Mononuclear cell (primary cell): ENCODE results near the gene IL25. TPM values are rescaled to one million over a fixed set of nuclear protein-coding genes. Genes with fewer than 3 reads are reported as not detected.
"Not testable (repeated sequence)": the region's sequence is repeated elsewhere in the genome, so short reads cannot be mapped to it uniquely, and the experiment has no call there.

ENCODE experiments used
- H3K27me3 ChIP-seq: 2 replicates; pipeline ENCODE4 v1.6.0; 2011; ENCODE audit warnings: low read length, control low read depth; ENCODE audit not compliant: insufficient read depth
- H3K4me1 ChIP-seq: 2 replicates; pipeline ENCODE4 v1.5.1; 2011; ENCODE audit warnings: mild to moderate bottlenecking, low read length, control low read depth; ENCODE audit not compliant: insufficient read depth
- H3K4me3 ChIP-seq: 2 replicates; pipeline ENCODE4 v1.5.1; 2011; ENCODE audit warnings: mild to moderate bottlenecking, low read length, moderate library complexity
- H3K9me3 ChIP-seq: 2 replicates; pipeline ENCODE4 v1.5.1; 2011; ENCODE audit warnings: low read depth, mild to moderate bottlenecking, control low read depth, low read length
- total RNA-seq: library from RNA; depleted of rRNA; stranded (reverse); fragments of >200 nt; gene quantifications from one replicate; pipeline ENCODE4 v1.2.3, GENCODE V29; 2012

Gene IL25
- total RNA-seq, 1 donor, result not detected

DNA sequence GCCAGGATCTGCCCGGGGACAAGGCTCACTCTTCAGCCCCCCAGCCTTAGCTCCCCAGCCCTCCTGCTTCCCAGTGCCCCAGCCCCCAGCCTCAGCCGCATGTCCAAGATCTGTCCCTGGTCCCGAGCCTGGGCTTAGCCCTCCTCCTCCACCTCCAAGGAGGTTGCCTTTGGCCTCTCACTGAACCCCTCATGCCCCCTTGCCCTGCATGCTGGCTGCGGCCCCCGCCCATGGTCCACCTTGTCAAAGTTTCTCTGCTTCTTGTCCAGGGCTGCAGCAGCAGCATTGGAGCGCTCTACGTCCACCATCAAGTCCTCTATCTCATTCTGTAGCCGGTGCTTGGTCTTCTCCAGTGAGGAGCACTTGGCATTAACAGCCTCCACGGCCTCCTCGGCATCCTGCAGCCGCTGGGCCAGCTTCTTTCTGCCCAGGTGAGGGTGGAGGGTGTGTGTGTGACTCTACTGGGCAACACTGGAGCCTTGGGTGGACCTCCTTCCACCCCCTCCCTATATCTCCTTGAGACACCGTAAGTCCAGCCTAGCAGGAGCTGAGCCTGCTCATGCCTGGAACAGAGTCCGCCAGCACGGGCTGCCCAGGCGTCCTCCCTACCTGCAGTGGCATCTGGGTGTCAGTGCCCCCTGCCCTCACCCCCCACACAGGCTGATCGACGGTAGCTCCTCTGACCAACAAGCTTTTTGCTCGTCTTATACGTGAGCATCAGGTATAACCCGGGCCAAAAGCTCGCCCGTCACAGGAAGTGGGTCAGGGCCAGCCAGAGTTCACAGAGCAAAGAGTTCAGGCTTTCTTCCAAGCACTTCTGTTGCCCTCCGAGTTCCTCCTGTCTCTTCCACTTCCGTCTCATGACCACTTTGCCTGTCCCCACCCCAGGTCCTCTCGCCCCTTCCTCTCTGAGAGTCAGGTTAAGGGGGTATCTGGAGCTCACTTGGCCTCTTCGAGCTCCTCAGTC is 15.6 kb downstream of the IL25 start:
- Histone ChIP-seq H3K4me3 (no peak overlapping the region), H3K27me3 (no peaks in the 10 kb centered on the region), H3K9me3 (no peaks in the 10 kb centered on the region), H3K4me1 (no peaks in the 10 kb centered on the region)

DNA sequence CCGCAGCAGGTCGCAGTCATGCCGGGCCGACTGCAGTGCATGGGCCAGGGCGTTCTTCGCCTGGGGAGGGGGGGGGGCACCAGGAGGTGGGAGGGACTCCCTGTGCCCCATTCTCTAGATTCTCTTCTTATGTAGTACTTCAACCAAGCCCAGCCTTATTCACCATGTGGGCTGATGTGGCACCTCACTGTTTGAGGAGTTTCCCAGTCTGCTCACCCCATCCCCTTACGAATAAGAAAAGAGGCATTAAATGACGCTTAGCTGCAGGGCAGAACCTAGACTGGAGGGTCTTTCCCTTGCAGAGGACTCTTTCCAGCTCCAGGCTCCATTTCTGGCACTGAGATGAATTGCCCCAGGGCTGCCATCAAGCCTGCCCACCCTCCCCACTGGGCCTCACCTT is 16.4 kb downstream of the IL25 start:
- no peaks in the 10 kb centered on the region for H3K4me1 ChIP-seq
- H3K27me3 ChIP-seq, result no peaks in the 10 kb centered on the region
- no peaks in the 10 kb centered on the region for H3K9me3 ChIP-seq
- H3K4me3 ChIP-seq, result no peak overlapping the region

DNA sequence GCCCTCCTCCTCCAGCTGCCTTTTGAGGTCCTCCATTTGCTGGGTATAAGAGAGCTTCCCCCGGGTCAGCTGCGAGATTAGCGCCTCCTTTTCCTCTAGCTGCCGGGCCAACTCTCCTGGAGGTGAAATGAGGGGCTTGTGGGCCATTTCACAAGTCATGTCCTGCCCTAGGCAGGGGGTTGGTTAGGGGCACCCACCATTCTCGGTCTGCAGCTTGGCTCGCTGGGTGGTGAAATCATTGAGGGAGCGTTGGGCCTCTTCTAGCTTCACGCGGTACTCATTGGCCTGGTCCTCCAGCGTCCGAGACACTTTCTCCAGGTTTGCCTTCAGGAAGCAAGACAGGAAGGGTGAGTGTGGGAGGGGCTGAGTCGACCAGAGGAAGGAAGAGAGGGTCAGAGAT is 16.8 kb downstream of the IL25 start:
- Histone ChIP-seq H3K4me3 (no peak overlapping the region), H3K9me3 (no peaks in the 10 kb centered on the region), H3K4me1 (no peaks in the 10 kb centered on the region), H3K27me3 (no peaks in the 10 kb centered on the region)

DNA sequence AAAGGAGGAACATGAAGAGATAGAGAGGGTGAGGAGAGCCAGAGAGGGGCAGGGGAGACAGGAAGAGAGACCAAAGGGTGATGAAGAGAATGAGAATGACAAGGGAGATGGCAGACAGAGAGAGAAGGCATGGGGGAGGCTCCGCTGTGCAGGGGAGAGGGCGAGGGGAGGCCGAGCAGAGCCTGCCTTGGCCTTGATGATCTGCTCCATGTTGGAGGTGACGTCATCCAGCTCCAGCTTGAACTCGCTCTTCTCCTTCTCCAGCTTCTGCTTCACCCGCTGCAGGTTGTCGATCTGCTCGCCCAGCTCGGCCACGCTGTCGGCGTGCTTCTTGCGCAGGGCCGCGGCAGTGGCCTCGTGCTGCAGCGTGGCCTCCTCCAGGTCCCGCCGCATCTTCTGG is 17.3 kb downstream of the IL25 start:
- H3K9me3 ChIP-seq, H3K27me3 ChIP-seq, H3K4me3 ChIP-seq, H3K4me1 ChIP-seq: not testable (repeated sequence)

DNA sequence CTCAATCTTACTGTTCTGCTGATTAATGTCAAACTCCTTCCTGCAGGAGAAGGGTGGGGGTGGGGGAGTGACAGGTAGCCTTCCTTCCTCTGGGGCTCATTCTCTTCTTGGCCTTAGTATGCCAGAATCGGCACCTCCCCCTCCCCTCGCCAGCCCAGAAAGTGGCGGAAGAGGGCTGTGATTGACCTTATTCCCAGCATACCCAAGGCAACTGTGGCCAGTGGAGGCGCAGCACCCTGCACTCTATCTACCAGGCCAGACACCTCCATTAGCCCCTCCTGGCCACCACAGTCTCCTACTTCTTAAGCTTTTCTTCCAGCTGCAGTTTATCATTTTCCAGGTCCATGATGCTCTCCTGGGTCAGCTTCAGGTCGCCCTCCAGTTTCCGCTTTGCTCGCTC is 20.0 kb downstream of the IL25 start:
- Histone ChIP-seq H3K4me1 (no peaks in the 10 kb centered on the region), H3K9me3 (no peaks in the 10 kb centered on the region), H3K27me3 (no peaks in the 10 kb centered on the region), H3K4me3 (no peak overlapping the region)

DNA sequence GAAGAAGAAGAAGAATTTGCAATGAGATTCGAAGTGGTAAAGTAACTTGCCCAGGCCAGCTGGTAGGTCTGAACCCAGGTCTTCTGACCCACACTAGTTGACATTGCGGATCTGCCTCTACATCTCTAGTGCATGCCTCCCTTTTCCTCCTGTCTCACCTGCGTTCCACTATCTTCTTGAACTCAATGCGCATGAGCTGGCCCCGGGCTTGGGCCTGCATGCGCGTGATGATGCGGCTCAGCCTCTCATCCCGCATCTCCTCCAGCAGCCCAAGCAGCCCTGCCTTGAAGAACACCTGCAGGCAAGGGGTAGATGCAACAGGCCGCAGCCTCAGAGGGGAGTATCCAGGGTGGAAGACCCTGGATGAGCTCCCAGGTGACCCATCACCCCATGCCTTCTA is 23.5 kb downstream of the IL25 start:
- H3K9me3 ChIP-seq, result no peaks in the 10 kb centered on the region
- H3K4me3 ChIP-seq, result no peak overlapping the region
- H3K4me1 ChIP-seq, result no peaks in the 10 kb centered on the region
- no peaks in the 10 kb centered on the region for H3K27me3 ChIP-seq

DNA sequence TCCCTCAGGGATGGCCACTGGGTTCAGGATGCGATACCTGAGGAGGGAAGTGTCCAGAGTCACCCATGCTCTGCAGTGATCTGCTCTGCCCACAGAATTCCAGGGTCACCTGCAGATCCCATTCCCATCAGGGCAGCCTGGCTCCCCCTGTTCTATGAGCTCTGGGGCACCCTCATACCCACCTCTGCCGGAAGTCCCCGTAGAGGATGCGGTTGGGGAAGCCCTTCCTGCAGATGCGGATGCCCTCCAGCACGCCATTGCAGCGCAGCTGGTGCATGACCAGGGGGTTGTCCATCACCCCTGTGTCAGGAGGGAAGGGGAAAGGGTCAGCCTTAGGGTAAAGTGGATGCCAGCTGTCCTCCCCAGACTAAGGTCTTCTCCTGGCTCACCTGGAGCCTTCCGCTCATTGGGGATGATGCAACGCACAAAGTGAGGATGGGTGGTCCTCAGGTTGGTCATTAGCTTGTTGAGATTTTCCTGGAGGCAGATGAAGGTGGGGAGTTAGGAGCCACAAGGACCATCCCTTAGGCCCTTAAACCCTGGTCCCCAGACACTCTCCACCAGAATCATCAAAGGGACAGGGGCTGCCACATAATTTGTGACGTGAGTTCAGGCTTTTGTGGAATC is 24.3 kb downstream of the IL25 start:
- no peaks in the 10 kb centered on the region for H3K4me1 ChIP-seq
- no peaks in the 10 kb centered on the region for H3K9me3 ChIP-seq
- H3K4me3 ChIP-seq, result no peak overlapping the region
- H3K27me3 ChIP-seq, result no peaks in the 10 kb centered on the region

DNA sequence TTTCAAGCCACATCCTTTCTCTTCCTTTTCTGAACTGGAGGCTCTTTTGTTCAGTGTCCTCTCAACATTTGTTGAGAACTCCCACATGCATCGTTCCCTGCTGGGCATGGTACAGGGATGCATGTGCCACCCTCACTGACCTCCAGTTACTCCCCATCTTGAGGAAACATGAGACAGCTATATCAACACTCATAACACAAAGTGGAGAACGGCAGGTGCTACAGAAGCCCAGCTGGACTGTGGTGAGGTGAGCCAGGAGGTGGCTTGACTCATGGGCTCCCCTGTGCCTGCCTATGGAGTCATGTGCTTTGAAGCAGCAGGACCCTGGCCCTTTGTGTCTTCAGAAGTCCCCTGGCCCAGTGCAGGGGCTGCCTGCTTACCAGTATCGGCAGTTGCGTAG is 25.7 kb downstream of the IL25 start:
- no peaks in the 10 kb centered on the region for H3K27me3 ChIP-seq
- H3K4me1 ChIP-seq, result no peaks in the 10 kb centered on the region
- H3K4me3 ChIP-seq, result no peak overlapping the region

DNA sequence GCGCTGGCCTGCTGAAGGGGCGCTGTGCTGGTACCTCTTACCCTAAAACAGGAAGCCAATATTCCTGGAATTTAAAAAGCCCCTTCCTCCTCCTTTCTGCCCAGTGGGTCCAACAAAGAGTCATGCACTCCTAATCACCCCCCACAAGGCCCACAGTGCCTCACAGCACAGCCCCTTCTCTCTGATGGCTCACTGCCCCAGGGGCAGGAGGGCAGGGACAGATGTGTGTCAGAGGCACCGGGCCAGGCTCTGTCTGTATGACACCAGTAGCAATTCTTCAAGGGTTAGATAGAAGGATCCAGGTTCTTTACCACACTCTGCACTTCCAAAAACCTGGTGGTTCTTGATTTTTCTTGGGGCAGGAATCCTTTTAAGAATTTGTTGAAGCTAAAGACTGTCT is 26.5 kb downstream of the IL25 start:
- Histone ChIP-seq H3K27me3 (no peaks in the 10 kb centered on the region), H3K9me3 (no peaks in the 10 kb centered on the region), H3K4me3 (no peak overlapping the region), H3K4me1 (no peaks in the 10 kb centered on the region)

More for the DNA sequence above, 25.7 kb downstream of the IL25 start:
- H3K9me3 ChIP-seq, result no peaks in the 10 kb centered on the region

DNA sequence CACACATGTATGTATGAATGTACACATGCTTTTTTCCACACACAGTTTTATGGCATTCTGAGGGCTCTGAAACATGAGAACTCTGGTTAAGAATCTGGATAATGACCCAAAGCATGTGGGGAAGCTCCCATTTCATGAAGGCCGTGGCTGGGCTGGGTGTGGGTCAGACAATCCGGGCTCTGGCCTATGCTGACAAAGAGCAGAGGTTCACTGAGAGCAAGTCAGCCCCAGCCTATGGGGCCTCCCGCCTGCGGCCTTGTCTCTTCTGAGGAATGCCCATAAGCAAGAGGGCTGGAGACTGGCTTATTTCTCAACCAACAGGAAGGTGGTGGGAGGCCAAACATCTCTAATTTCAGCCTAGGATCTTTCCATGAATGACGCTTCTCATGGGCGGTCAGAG is 27.0 kb downstream of the IL25 start:
- H3K27me3 ChIP-seq, result no peaks in the 10 kb centered on the region

DNA sequence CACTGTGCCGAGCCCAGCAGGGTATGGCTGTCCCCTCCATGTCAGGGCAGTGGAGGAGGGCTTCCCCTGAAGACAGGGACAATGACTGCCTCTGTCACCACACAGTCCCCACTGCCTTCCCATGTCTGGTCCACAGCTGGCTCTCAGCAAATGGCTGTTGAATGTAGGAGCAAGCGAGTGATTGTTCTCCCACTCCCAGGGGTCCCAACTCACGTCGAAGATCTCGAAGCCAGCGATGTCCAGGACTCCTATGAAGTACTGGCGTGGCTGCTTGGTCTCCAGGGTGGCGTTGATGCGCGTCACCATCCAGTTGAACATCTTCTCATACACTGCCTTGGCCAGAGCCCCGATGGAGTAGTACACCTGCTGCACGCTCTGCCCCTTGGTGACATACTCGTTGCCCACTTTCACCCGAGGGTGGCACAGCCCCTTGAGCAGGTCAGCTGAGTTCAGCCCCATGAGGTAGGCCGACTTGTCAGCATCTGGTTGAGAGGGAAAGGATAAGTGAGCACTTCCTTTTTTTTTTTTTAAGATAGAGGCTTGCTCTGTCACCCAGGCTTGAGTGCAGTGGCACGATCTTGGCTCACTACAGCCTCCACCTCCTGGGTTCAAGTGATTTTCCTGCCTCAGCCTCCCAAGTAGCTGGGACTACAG is 28.0 kb downstream of the IL25 start:
- not testable (repeated sequence) for H3K4me3 ChIP-seq, H3K27me3 ChIP-seq, H3K4me1 ChIP-seq, H3K9me3 ChIP-seq

More for the DNA sequence above, 27.0 kb downstream of the IL25 start:
- Histone ChIP-seq H3K9me3 (no peaks in the 10 kb centered on the region), H3K4me1 (no peaks in the 10 kb centered on the region), H3K4me3 (no peak overlapping the region)

DNA sequence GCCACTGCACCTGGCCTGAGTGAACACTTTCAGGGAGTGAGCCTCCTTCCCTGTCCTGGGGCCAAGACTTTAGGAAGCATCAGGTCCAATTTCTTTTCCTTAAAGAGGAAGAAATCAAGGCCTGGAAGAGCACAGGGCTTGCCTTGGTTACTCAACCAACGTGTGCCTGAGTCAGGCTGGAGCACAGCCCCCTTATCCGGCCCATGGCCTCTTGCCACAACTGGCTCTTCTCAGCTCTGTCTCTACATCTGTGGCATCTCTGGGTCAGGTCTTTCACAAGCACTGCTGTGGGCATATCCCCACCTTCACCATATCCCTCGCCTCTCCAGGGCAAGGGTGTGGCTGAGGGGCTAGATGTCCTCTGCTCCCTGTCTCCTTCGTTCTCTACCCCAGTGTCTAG is 28.7 kb downstream of the IL25 start:
- Histone ChIP-seq H3K4me3 (no peak overlapping the region), H3K27me3 (no peaks in the 10 kb centered on the region), H3K4me1 (no peaks in the 10 kb centered on the region), H3K9me3 (no peaks in the 10 kb centered on the region)

DNA sequence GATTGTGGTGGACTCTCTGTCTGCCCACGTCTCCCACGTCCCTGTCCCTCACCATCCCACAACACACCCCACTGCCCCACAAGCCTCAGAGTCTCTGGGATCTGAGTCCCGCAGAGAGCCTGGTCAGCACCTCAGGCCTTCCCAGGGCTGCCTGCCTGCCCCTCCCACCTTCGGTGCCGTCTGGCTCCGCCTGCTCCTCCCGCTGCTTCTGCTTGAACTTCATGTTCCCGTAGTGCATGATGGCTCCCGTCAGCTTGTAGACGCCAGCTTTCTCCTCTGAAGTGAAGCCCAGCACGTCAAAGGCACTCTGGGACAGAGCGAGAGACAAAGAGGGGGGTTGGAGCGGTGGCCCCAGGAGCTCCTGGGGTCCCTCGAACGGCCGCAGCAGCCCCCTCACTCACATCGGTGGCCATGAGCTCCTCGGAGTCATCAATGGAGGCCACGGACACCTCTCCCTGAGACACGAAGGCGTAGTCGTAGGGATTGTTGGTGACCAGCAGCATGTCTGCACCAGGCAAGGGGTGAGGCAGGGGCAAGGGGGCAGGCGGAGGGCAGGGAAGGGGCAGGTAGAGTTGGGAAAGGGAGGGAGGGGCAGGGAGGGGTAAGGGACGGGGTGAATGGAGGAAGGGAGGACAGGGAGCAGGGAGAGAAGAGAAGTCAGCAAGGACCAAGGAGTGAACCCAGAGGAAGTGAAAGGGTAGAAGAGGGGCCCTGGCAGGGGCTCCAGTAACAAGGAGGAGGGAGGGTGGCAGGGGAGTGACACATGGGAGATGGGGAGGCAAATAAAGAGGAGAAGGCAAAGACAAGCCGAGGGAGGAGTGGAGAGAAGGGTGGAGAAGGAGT is 29.9 kb downstream of the IL25 start:
- no peaks in the 10 kb centered on the region for H3K27me3 ChIP-seq
- H3K4me1 ChIP-seq, result no peaks in the 10 kb centered on the region
- no peaks in the 10 kb centered on the region for H3K9me3 ChIP-seq
- no peak overlapping the region for H3K4me3 ChIP-seq

DNA sequence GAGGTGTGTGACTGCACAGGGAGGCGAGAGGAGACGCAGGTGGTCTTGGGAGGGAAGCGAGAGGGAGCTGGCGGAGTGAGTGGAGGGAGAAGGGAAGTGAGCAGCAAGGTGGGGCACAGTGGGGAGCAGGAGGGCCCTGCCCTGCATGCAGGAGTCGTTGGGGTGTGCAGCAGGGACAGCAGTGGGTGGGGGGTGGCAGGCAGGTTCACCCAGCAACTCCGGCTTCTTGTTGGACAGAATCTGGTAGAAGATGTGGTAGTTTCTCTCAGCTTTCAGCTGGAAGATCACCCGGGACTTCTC is 30.5 kb downstream of the IL25 start:
- Histone ChIP-seq H3K9me3 (no peaks in the 10 kb centered on the region), H3K4me1 (no peaks in the 10 kb centered on the region), H3K4me3 (no peak overlapping the region), H3K27me3 (no peaks in the 10 kb centered on the region)

DNA sequence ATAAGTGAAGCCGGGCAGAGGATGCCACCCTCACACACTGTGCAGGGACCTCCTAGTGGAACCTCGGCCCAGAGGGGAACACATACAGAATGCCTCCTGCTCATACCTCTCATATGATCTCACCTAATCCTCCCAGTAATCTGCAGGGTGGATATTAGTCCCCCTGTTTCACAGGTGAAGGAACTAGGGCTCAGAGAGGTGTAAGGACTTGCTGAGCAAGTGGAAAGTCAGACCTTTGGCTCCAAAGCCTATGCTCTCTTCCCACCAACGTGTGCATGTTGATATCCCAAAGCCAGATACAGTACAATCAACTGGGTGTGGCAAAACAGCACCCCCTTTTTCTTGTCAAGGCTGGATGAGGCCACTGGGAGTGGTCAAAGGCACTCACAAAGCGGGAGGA is 31.3 kb downstream of the IL25 start:
- Histone ChIP-seq H3K4me3 (no peak overlapping the region), H3K4me1 (no peaks in the 10 kb centered on the region), H3K9me3 (no peaks in the 10 kb centered on the region), H3K27me3 (no peaks in the 10 kb centered on the region)
